Psoas muscle (tissue), 8 donors: ENCODE data around the gene ATF3. TPM values are rescaled to one million over a fixed set of nuclear protein-coding genes. Genes with fewer than 3 reads are reported as not detected.
A peak's percentile ranks its signal among the peaks of the same experiment; 100 is the strongest.

Experiments used
- ATAC-seq, 4 donors: fragments of 200-7000 bp; cut with Tn5 transposase; one replicate each; pipeline ENCODE4 v1.9.1; 2020; ENCODE audit warnings: moderate library complexity in 3 of 4, mild to moderate bottlenecking in 2 of 4
- DNase-seq, 2 donors: peaks; one replicate each; pipeline ENCODE4 v3.0.0-alpha.2; 2020
- H3K27ac ChIP-seq: fragments of 200-600 bp; one replicate; pipeline ENCODE4 v1.8.0; 2022
- H3K27me3 ChIP-seq, 3 donors: fragments of 200-600 bp in 1 of 3; one replicate each; pipeline versions ENCODE4 v1.6.1 to v1.8.0; 2013 to 2022; ENCODE audit warnings: low read length in 2 of 3, mild to moderate bottlenecking in 2 of 3, moderate library complexity in 1 of 3; ENCODE audit not compliant: insufficient read depth in 3 of 3
- H3K36me3 ChIP-seq, 2 donors: fragments of 200-600 bp in 1 of 2; one replicate each; pipeline versions ENCODE4 v1.6.1 to v1.8.0; 2013 to 2022; ENCODE audit warnings: low read depth in 1 of 2, mild to moderate bottlenecking in 1 of 2, moderate library complexity in 1 of 2; ENCODE audit not compliant: insufficient read depth in 1 of 2
- H3K4me1 ChIP-seq: fragments of 200-600 bp; one replicate; pipeline ENCODE4 v1.8.0; 2022
- H3K4me3 ChIP-seq: fragments of 200-600 bp; one replicate; pipeline ENCODE4 v1.8.0; 2022; ENCODE audit warnings: mild to moderate bottlenecking
- H3K9me3 ChIP-seq: fragments of 200-600 bp; one replicate; pipeline ENCODE4 v1.8.0; 2022
- WGBS, 3 donors: extraction: QIAGEN DNeasy Blood & Tissue Kit; methylation state at CpG; one replicate each; pipeline versions ENCODE4 v1.1.6 to v1.1.7; 2013; 5-methylcytosine and 5-hydroxymethylcytosine counted together
- intact Hi-C, 2 donors: fragments of 100-400 bp; cut with DNase I; formaldehyde crosslinking; loops; one replicate each; pipeline versions ENCODE4 v1.11.0 to v1.14.2; 2022
- polyA plus RNA-seq, 3 donors: library from polyadenylated mRNA; stranded (reverse); fragments of 200-250 nt; gene quantifications; one replicate each; pipeline ENCODE4 v1.2.3, GENCODE V29; 2013
- total RNA-seq, 4 donors: library from RNA; stranded (reverse); fragmentation: NEBNext Ultra II Directional in 2 of 4; extraction: Animal tissue kit (Norgen Biotek cat#: 25700) in 2 of 4; gene quantifications; one replicate each; pipeline versions ENCODE4 v1.2.1 to v1.2.4, GENCODE V29; 2021 to 2023
- TF ChIP-seq, protein P1 (sequence below): fragments of 200-600 bp; IDR thresholded peaks from one replicate; pipeline ENCODE4 v1.8.0; 2022; ENCODE audit warnings: antibody characterized with exemption
- donor health status: healthy with polysubstance abuse.
- donor health status: DM: no; HTN: no; CAD: no; lungs with moderate emphysema.
- donor health status: Bipolar disorder and iron deficiency.
- donor health status: healthy.
- donor health status: DM: yes; HTN: yes; CAD: no.
- donor health status: DM: no; HTN: no; CAD: no.
- donor health status: DM: no; HTN: no; CAD: no.
- donor health status: DM: yes; HTN: yes; CAD: no.

Gene ATF3
- total and polyA plus RNA-seq, 7 donors: 6.6 to 51.3 (median 14.9) TPM

DNA sequence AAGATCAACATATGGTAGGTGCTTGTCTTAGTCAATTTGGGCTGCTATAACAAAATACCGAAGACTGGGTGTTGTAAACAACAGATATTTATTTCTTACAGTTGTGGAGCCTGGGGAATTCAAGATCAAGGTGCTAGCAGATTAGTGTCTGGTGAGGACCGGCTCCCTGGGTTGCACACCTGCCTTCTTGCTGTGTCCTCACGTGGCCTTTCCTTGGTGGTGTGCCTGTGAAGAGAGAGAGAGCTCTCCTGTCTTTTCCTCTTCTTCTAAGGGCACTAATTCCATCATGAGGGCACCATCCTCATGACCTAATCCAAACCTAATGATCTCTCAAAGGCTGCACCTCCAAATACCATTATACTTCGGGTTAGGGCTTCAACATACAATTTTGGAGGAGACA is 45.8 kb upstream of the ATF3 start:
- 86 to 97% (median 92%) methylated on average over 4 of the region's 4 CpGs for WGBS, 3 donors
- intact Hi-C loops: loop anchor here in 1 of 2 donors (5.0 kb wide), 1 partner anchor 45 kb away; the partner anchor contains the start of gene ATF3

DNA sequence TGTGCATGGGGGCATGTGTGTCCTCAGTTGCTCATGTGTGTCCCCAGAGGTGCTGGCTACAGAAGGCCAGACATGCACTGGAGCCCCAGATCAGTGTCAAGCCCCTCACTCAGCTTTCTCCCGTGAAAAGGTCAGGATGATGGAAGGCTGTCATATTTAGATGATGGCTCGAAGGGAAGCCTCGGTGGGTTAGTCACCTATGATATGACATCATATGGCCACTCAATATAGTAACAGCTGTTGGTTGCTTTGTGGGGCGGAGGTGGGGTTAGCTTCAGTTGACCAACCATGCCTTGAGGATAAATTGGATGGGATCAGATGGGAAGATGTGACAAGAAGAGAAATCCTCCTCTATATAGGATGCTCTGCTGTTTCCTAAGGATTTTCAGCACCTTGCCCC is 43.5 kb upstream of the ATF3 start:
- ATAC-seq: peak in 2 of 4 donors; percentile 21 to 54
- H3K4me3 ChIP-seq: peak overlapping the region; percentile 75
- TF ChIP-seq, protein P1, sequence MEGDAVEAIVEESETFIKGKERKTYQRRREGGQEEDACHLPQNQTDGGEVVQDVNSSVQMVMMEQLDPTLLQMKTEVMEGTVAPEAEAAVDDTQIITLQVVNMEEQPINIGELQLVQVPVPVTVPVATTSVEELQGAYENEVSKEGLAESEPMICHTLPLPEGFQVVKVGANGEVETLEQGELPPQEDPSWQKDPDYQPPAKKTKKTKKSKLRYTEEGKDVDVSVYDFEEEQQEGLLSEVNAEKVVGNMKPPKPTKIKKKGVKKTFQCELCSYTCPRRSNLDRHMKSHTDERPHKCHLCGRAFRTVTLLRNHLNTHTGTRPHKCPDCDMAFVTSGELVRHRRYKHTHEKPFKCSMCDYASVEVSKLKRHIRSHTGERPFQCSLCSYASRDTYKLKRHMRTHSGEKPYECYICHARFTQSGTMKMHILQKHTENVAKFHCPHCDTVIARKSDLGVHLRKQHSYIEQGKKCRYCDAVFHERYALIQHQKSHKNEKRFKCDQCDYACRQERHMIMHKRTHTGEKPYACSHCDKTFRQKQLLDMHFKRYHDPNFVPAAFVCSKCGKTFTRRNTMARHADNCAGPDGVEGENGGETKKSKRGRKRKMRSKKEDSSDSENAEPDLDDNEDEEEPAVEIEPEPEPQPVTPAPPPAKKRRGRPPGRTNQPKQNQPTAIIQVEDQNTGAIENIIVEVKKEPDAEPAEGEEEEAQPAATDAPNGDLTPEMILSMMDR: no peak
- intact Hi-C loops: no loop called here
- no peaks in the 10 kb centered on the region for H3K9me3 ChIP-seq
- WGBS, 3 donors: 43 to 74% (median 69%) methylated on average over 4 of the region's 4 CpGs
- no peaks in the 10 kb centered on the region for H3K36me3 ChIP-seq
- H3K27ac ChIP-seq: no peak overlapping the region
- no peak for DNase-seq
- H3K27me3 ChIP-seq: peaks cover 0 to 2% (median 0%) of the 10 kb centered on the region in 3 donors
- peaks cover 15% of the 10 kb centered on the region for H3K4me1 ChIP-seq

More for the DNA sequence above, 45.8 kb upstream of the ATF3 start:
- Histone ChIP-seq H3K27me3 (peaks cover 0 to 2% (median 0%) of the 10 kb centered on the region in 3 donors), H3K9me3 (no peaks in the 10 kb centered on the region), H3K36me3 (no peaks in the 10 kb centered on the region), H3K4me1 (peaks cover 19% of the 10 kb centered on the region), H3K27ac (no peak overlapping the region), H3K4me3 (no peak overlapping the region)
- DNase-seq (no peak), ATAC-seq (no peak)
- TF ChIP-seq, protein P1: no peak

DNA sequence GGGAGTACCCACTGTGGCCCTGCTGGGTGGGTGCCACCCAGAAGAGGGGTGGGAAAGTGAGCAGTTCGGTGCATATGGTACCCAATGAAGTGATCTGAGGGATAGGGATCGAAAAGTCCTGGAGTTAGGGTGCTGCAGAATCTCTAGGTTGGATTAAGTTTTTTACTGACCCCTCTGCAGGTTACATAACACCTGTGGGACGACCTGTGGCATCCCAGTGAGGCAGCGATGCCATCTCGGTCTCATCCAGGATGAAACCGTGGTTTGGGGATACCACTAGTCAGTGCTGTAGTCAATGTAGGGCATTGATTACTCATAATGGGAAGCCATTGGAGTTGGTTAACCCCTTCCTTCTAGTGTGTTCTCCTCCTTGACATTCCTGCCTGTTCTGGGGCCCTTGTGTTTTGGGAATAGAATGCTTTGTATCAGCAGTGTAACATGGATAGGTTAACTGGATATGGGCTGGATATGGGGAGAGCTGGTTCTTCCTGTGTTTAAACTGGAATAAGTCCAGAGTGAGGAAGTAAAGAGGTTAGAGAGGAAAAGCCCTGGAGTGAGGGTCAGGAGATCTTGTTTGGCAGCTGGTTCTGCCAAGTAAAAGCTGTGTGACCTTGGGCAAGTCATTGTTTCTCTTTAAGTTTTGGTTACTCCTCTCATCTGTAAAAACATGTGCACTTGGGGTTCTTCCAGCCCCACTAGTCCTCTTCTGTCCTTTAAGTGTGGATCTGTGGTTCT is 42.8 kb upstream of the ATF3 start:
- ATAC-seq: no peak
- peaks cover 0 to 2% (median 0%) of the 10 kb centered on the region in 3 donors for H3K27me3 ChIP-seq
- DNase-seq: no peak
- H3K36me3 ChIP-seq: no peaks in the 10 kb centered on the region
- WGBS, 3 donors: 90 to 94% (median 93%) methylated on average over 6 of the region's 6 CpGs
- TF ChIP-seq, protein P1: no peak
- intact Hi-C loops: no loop called here
- H3K4me3 ChIP-seq: peak overlapping the region; percentile 75
- H3K9me3 ChIP-seq: no peaks in the 10 kb centered on the region
- H3K4me1 ChIP-seq: peaks cover 15% of the 10 kb centered on the region
- no peak overlapping the region for H3K27ac ChIP-seq

DNA sequence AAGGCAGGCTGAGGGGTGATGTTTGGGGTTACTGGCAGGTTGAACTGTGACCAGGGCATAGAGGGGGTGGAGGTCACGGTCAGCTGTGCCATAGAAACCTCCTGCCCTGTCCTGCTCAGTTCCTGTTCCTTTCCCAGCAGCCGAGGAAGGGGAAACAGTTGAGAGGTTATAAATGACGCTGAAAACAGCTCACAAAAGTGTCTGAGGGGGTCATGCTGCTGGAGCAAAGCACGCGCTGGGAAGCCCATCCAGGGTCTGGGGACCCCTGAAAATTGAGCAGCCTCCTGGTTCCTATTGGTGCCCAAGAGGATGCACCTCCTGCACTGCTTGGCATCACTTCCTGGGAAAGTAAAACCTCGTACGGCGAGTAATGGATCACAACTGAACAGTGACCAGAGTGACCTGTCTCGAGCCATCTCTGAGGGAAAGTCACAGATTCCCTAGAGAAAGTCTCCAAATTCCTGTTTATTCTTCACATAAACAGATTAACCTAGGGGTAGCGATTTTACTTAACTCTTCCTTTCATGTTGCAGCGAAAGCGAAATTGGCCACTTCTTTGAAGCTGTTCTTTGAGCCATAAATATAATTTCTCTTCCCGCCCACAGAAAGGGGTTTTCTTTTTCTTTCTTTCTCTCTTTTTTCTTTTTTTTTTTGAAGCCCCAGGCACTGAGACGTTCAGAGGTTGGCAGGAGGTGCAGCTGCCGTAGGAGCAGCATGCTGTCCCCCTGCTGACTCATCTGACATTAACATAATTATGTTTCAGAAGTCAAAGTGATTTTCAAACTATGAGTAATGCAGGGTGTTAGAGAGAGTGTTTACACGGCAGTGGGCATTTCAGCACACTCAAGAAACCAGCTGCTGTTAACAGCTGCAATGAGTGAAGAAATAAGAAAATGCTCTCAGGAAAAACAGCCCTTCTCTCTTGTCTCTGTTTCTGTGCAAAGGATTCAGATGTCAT is 41.8 kb upstream of the ATF3 start:
- WGBS, 3 donors: 0 to 1% (median 1%) methylated on average over 16 of the region's 16 CpGs

More for the DNA sequence above, 41.8 kb upstream of the ATF3 start:
- no peaks in the 10 kb centered on the region for H3K9me3 ChIP-seq
- H3K4me3 ChIP-seq: peak overlapping the region; percentile 75
- DNase-seq (no peak), ATAC-seq (peak; percentile 86 to 94 (median 90))
- H3K36me3 ChIP-seq: no peaks in the 10 kb centered on the region
- intact Hi-C loops: loop anchor here in 1 of 2 donors (1.0 kb wide), 1 partner anchor 40 kb away; no protein-coding TSS in a partner anchor
- peak overlapping the region; percentile 76 for H3K27ac ChIP-seq
- peaks cover 15% of the 10 kb centered on the region for H3K4me1 ChIP-seq
- TF ChIP-seq, protein P1: no peak
- peaks cover 0 to 2% (median 0%) of the 10 kb centered on the region in 3 donors for H3K27me3 ChIP-seq
